PC-9 (cell line): ENCODE results near the gene OR6J1.

Source experiments
- EZH2 ChIP-seq: fragments of 200-600 bp; sonication (generic); IDR thresholded peaks from 2 replicates; pipeline ENCODE4 v1.8.0; 2017; ENCODE audit warnings: antibody characterized with exemption, low read depth
- TF ChIP-seq, protein P1 (sequence below): fragments of 200-600 bp; sonication (generic); conservative IDR thresholded peaks from 2 replicates; pipeline ENCODE4 v1.6.1; 2017; ENCODE audit warnings: mixed run types, antibody characterized with exemption, mild to moderate bottlenecking, moderate library complexity

DNA sequence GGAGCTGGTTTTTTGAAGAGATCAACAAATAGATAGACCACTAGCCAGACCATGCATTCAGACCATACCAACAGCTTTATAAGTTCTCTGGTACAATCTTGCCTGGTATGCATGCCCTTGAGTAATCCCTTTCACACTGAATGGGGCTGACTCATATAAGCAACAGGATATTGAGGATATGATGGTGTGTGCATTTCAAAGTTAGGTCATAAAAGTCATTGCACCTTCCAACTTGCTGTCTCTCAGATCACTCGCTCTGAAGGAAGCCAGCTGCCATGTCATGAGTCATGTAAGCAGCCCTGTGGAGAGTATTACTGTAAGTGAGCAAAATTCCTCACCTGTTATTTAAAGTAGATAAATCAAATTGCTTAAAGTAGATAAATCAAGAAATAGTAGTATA, 45.0 kb upstream of the OR6J1 start:
- TF ChIP-seq, protein P1, sequence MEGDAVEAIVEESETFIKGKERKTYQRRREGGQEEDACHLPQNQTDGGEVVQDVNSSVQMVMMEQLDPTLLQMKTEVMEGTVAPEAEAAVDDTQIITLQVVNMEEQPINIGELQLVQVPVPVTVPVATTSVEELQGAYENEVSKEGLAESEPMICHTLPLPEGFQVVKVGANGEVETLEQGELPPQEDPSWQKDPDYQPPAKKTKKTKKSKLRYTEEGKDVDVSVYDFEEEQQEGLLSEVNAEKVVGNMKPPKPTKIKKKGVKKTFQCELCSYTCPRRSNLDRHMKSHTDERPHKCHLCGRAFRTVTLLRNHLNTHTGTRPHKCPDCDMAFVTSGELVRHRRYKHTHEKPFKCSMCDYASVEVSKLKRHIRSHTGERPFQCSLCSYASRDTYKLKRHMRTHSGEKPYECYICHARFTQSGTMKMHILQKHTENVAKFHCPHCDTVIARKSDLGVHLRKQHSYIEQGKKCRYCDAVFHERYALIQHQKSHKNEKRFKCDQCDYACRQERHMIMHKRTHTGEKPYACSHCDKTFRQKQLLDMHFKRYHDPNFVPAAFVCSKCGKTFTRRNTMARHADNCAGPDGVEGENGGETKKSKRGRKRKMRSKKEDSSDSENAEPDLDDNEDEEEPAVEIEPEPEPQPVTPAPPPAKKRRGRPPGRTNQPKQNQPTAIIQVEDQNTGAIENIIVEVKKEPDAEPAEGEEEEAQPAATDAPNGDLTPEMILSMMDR, result no peak
- no peak for TF ChIP-seq EZH2
